K562 (cell line): ENCODE results near the gene RPL7A. TPM values are rescaled to one million over a fixed set of nuclear protein-coding genes. Genes with fewer than 3 reads are reported as not detected.
A peak's percentile ranks its signal among the peaks of the same experiment; 100 is the strongest.

Experiments
- CTBP1 ChIP-seq: fragments of 450-650 bp; IDR thresholded peaks from 2 replicates; pipeline ENCODE4 v1.6.1; 2016; ENCODE audit warnings: borderline replicate concordance
- CXXC5 ChIP-seq: fragments of 250-450 bp; sonication (Bioruptor Pico); IDR thresholded peaks from 2 replicates; pipeline ENCODE4 v1.8.0; 2022; ENCODE audit warnings: inconsistent platforms, mild to moderate bottlenecking, moderate library complexity
- FUS ChIP-seq: fragments of 200-400 bp; formaldehyde crosslinking; optimal IDR thresholded peaks from 2 replicates; pipeline ENCODE3; 2017; ENCODE audit warnings: low read depth, low read length
- GATAD2A ChIP-seq: fragments of 450-650 bp; IDR thresholded peaks from 2 replicates; pipeline ENCODE4 v1.6.1; 2017
- KAT7 ChIP-seq: sonication (generic); formaldehyde crosslinking; IDR thresholded peaks from 2 replicates; pipeline ENCODE4 v1.8.0; 2022; ENCODE audit warnings: missing genetic modification reagents, mild to moderate bottlenecking, borderline replicate concordance
- KDM5B ChIP-seq: fragments of 200-600 bp; sonication (generic); IDR thresholded peaks from 2 replicates; pipeline ENCODE4 v1.6.1; 2012; ENCODE audit warnings: low read depth, mild to moderate bottlenecking, moderate library complexity, low read length, control low read depth, inconsistent platforms; ENCODE audit not compliant: insufficient replicate concordance
- NBN ChIP-seq: fragments of 450-650 bp; IDR thresholded peaks from 2 replicates; pipeline ENCODE4 v1.6.1; 2016; ENCODE audit warnings: low read depth, mild to moderate bottlenecking
- NR4A1 ChIP-seq, 2 experiments: fragments of 250-450 bp in 1 of 2; fragments of 450-650 bp in 1 of 2; sonication (Bioruptor Pico) in 1 of 2; IDR thresholded peaks; 2 replicates each; pipeline versions ENCODE4 v1.4.0 to v1.6.1; 2016 to 2020; ENCODE audit warnings: mild to moderate bottlenecking in 2 of 2, missing compliant biosample characterization in 1 of 2, missing genetic modification characterization in 1 of 2, moderate library complexity in 1 of 2
- POLR2AphosphoS5 ChIP-seq: IDR thresholded peaks from 2 replicates; pipeline ENCODE4 v1.6.1; 2011; ENCODE audit warnings: mild to moderate bottlenecking, low read depth, low read length, moderate library complexity; ENCODE audit not compliant: control insufficient read depth, insufficient read depth
- RERE ChIP-seq: sonication (generic); formaldehyde crosslinking; IDR thresholded peaks from 2 replicates; pipeline ENCODE4 v1.8.0; 2023; ENCODE audit warnings: missing genetic modification reagents, mild to moderate bottlenecking, borderline replicate concordance
- SIN3A ChIP-seq, 2 experiments: fragments of 150-350 bp in 1 of 2; IDR thresholded peaks; 2 replicates each; pipeline ENCODE4 v1.6.1; 2011 to 2016; ENCODE audit warnings: borderline replicate concordance in 2 of 2, low read depth in 2 of 2, low read length in 2 of 2, mild to moderate bottlenecking in 2 of 2, moderate library complexity in 2 of 2; ENCODE audit not compliant: control insufficient read depth in 1 of 2
- SREBF1 ChIP-seq: fragments of 150-350 bp; IDR thresholded peaks from 2 replicates; pipeline ENCODE4 v1.6.1; 2014; ENCODE audit warnings: antibody characterized with exemption, low read depth, low read length, borderline replicate concordance
- ZFPM2 ChIP-seq: fragments of 250-450 bp; sonication (Bioruptor Pico); IDR thresholded peaks from 2 replicates; pipeline ENCODE4 v1.5.1; 2022; ENCODE audit warnings: mild to moderate bottlenecking
- ZNF165 ChIP-seq: fragments of 250-450 bp; sonication (Bioruptor Pico); IDR thresholded peaks from 2 replicates; pipeline ENCODE4 v1.4.0; 2020; ENCODE audit warnings: borderline replicate concordance
- ZNF449 ChIP-seq: fragments of 250-450 bp; sonication (Bioruptor Pico); IDR thresholded peaks from 2 replicates; pipeline ENCODE4 v1.8.0; 2022; ENCODE audit warnings: moderate library complexity, mild to moderate bottlenecking, inconsistent platforms
- ZNF511 ChIP-seq: sonication (generic); formaldehyde crosslinking; IDR thresholded peaks from 2 replicates; pipeline ENCODE4 v1.8.0; 2022; ENCODE audit warnings: mild to moderate bottlenecking, missing genetic modification reagents
- polyA plus RNA-seq, 8 experiments: library from polyadenylated mRNA; depleted of rRNA in 4 of 8; stranded (reverse) in 5 of 8; unstranded in 3 of 8; fragments of >200 nt; fragmentation: Nextera tagmentation in 2 of 8; fragmentation: Illumina TruSeq in 1 of 8; extraction: Ambion mirVana in 2 of 8; extraction: Trizol in 1 of 8; gene quantifications; 2 replicates each; pipeline versions ENCODE4 v1.2.1 to v1.2.3, GENCODE V29; 2011 to 2014; ENCODE audit warnings: inconsistent platforms in 1 of 8, missing spikeins in 1 of 8
- total RNA-seq, 7 experiments: library from RNA; depleted of rRNA in 6 of 7; stranded (reverse); fragments of >200 nt in 6 of 7; fragmentation: Illumina TruSeq in 2 of 7; extraction: Trizol in 2 of 7; gene quantifications; 2 replicates each; pipeline versions ENCODE4 v1.2.1 to v1.2.3, GENCODE V29; 2011 to 2021; ENCODE audit warnings: low replicate concordance in 1 of 7
- TF ChIP-seq, protein P1 (sequence below): fragments of 200-800 bp; sonication (Bioruptor generic); IDR thresholded peaks from 2 replicates; pipeline ENCODE4 v1.6.1; 2017; ENCODE audit warnings: missing genetic modification characterization, missing compliant biosample characterization

RPL7A gene
- total and polyA plus RNA-seq, 9 of the 15 experiments (the other 6 are each of a cell fraction or from before 2014, with no cell fraction given) = 1,935 to 3,760 (median 2,652) TPM

GRCh38 chr9:133356391-133357091, 8.5 kb downstream of the RPL7A start, which contains the start of the genes SURF1 and SURF2 (continued):
- TF ChIP-seq GATAD2A (no peak), ZFPM2 (CRISPR knock-in tag) (no peak), FUS (no peak), CXXC5 (CRISPR knock-in tag) (peak; percentile 71), SIN3A (IDR thresholded peaks at IDR 0.05; ENCODE audit: borderline replicate concordance in 2 of 2, control insufficient read depth in 1 of 2, low read depth in 2 of 2, low read length in 2 of 2) (peak; percentile 53 to 82), KDM5B (peak; percentile 70), POLR2AphosphoS5 (peak; percentile 66; the same call in 1 of the 2 replicates), ZNF511 (CRISPR knock-in tag) (no peak), RERE (CRISPR knock-in tag) (0 out of 2 replicates have a peak, but pooled peaks have one; percentile 37), ZNF449 (no peak), NBN (0 out of 2 replicates have a peak, but pooled peaks have one; percentile 60), ZNF165 (no peak), CTBP1 (peak; percentile 75), KAT7 (CRISPR knock-in tag) (0 out of 2 replicates have a peak, but pooled peaks have one; percentile 28), NR4A1 (CRISPR knock-in tag; IDR thresholded peaks at IDR 0.05) (no peak), NR4A1 (tag; IDR thresholded peaks at IDR 0.05) (no peak), SREBF1 (no peak)
- TF ChIP-seq, protein P1, sequence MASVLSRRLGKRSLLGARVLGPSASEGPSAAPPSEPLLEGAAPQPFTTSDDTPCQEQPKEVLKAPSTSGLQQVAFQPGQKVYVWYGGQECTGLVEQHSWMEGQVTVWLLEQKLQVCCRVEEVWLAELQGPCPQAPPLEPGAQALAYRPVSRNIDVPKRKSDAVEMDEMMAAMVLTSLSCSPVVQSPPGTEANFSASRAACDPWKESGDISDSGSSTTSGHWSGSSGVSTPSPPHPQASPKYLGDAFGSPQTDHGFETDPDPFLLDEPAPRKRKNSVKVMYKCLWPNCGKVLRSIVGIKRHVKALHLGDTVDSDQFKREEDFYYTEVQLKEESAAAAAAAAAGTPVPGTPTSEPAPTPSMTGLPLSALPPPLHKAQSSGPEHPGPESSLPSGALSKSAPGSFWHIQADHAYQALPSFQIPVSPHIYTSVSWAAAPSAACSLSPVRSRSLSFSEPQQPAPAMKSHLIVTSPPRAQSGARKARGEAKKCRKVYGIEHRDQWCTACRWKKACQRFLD (CRISPR knock-in tag) = no peak
